Fibroblast of skin of scalp (primary cell): ENCODE data around the gene OR9K2. TPM values are rescaled to one million over a fixed set of nuclear protein-coding genes. Genes with fewer than 3 reads are reported as not detected.
"Not testable (repeated sequence)": the region's sequence is repeated elsewhere in the genome, so short reads cannot be mapped to it uniquely, and the experiment has no call there.

Experiments
- DNase-seq: peaks from one replicate; pipeline ENCODE4 v3.0.0-alpha.2; 2013
- polyA plus RNA-seq, 2 experiments: library from polyadenylated mRNA; unstranded; fragments of 120-200 nt; gene quantifications; one replicate each; pipeline ENCODE4 v1.2.1, GENCODE V29; 2013; ENCODE audit not compliant: insufficient read length in 2 of 2

Gene OR9K2, protein sequence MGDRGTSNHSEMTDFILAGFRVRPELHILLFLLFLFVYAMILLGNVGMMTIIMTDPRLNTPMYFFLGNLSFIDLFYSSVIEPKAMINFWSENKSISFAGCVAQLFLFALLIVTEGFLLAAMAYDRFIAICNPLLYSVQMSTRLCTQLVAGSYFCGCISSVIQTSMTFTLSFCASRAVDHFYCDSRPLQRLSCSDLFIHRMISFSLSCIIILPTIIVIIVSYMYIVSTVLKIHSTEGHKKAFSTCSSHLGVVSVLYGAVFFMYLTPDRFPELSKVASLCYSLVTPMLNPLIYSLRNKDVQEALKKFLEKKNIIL
- not detected for polyA plus RNA-seq (2013, experiment 1 of 2; ENCODE audit: insufficient read length)
- polyA plus RNA-seq (2013, experiment 2 of 2; ENCODE audit: insufficient read length), result not detected

DNA sequence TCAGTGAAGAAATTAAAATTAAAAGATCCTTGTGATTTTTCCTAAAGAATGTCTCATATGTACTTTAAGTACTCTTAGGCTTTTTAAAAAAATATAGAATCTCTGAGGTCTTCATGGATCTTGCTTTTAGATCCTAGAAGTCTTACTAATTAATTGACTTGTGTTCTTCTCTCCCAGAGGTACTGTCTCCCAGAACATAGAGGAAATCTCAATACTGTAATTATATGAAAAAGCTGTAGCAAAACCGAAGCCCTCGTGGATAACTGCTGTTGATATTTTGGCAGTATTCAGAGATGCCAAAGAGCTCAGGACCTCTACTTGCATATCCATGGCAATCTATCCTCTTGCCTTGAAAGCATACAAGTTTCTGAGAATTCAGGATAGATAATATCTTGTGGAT lies at the start of gene OR9K2:
OR9K2 (plus strand) TSS at position 301 of the 400 bp plus-strand sequence. CDS start 3,429 bp downstream, outside the sequence.
- no peak for DNase-seq

DNA sequence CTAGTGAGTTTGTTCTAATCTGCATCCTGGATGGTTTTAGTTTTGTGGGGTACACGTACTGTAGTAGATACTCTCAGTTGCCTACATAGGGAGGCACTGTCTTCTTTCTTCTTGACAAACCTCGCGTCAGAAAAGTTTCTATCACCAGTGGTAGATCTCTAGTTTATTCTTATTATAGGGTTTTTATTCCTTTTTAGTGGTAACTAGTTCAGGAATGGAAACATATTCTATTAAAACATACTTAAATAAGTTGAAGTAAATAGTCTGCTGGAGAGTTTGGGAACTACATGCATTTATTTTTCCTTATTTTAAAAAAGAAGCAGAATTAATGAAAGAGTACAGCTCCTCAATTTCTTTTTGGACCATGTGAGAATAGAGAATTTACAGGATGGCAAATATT lies 33.6 kb upstream of the OR9K2 start:
- DNase-seq, result no peak

DNA sequence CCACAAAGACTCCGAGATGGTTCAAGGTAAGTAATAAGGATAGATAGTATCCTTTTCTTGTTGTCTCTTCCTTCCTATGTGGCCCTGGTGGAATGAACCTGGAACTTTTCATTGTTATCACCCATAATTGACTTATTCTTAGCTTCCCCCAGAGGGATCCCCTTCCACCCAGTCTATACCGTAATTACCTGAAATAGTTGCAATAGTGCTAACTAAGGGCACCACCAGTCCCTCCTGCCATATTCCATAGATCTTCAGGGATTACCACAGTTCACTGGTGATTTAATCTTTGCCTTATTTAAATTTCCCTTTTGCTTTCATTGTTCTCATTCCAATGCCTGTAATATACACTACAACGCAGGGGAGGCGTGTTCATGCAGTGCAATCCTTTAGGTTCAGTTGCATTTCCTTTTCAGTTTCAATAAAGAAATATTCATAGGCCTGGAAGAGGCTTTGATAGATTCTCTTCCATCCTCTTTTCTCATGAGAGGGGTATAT lies 13.8 kb upstream of the OR9K2 start:
- no peak for DNase-seq

DNA sequence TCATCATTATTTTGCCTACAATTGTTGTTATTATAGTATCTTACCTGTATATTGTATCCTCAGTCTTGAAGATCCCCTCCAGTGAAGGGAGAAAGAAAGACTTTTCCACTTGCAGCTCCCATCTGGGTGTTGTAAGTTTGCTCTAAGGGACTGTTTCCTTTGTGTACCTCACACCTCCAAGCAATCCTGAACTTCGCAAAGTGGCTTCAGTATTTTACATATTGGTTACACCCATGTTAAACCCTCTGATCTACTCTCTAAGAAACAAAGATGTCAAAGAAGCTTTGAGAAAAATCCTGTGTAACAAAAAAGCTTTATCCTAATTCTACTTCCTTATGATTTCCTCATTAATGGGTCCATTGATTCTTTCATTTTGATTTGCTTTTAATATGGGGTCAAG lies 10.1 kb upstream of the OR9K2 start:
- DNase-seq, result no peak

DNA sequence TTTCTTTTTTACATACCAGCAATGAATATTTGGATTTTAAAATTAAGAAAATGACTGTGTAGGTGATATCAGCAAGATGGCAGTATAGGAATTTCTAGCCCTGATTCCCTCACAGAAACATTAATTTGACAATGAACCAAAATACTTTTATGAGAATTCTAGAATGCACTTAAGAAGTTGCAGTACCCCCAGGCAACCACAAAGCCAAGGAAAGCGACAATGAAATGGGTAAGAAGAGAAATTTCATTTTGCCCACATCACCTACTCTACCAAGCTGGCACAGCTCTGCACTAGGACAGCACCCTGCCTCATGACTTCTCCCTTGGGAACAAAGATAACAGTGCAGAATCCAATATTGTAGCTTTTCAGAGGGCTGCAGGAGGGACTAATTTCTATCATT lies 6.6 kb downstream of the OR9K2 start:
- no peak for DNase-seq

DNA sequence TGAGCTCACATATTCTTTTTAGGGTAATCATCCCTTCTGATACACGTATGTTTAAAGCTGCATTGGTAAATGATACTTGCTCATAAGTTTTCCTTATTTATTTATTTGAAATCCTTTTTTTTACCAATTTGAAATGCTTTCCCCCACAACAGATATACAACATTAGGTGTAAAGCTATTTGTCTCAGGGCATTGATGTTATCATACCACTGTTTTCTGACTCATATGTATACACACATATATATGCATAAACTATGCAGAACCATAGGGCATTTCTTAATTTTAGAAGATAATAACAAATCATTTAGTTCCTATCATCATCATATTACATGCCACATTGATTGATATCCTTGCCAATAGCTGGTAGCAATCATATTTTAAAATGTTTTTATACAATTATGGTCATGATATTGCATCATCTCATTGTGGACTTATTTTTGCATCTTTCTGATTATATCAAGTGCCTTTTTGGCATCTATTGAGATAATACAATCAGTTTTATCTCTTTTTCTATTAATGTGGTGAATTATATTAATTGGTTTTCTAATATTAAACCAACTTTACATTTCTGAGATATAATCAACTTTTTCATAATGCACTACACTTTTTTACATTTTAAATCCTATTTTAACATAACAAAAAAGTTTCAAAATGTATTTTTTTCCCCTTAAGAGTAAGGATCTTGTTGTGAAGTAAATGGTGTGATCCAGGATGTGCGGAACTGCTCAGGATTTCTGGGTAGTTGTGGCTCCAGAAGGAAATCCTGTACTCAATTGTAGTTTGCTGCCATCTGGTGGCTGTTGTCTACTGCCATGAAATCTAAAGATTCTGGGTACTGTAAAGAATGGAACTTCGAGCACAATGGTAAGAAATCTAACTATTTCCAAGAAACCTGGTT lies 16.7 kb downstream of the OR9K2 start:
- DNase-seq, result peak; percentile 34

DNA sequence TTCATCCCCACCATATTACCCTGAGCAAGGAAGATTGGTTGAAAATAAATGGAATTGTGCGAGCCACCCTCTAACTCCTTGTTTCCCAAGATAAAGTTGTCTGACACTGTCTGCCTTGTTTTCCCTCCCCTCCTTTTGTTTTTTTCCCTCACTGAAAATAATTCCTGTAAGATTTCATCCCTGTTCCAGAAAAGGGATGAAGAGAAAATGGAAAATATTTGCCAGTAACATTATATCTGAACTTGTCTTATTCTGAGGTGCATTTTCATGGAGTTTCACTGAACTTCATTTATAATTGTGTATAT lies 17.3 kb downstream of the OR9K2 start:
- DNase-seq, result no peak

DNA sequence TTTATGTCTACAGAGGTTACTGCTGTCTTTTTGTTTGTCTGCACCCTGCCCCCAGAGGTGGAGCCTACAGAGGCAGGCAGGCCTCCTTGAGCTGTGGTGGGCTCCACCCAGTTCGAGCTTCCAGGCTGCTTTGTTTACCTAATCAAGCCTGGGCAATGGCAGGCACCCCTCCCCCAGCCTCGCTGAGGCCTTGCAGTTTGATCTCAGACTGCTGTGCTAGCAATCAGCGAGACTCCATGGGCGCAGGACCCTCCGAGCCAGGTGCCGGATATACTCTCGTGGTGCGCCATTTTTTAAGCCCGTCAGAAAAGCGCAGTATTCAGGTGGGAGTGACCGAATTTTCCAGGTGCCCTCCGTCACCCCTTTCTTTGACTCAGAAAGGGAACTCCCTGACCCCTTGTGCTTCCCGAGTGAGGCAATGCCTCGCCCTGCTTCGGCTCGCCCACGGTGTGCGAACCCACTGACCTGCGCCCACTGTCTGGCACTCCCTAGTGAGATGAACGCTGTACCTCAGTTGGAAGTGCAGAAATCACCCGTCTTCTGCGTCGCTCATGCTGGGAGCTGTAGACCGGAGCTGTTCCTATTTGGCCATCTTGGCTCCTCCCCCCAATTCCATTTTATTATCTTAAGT lies 40.9 kb downstream of the OR9K2 start:
- not testable (repeated sequence) for DNase-seq

DNA sequence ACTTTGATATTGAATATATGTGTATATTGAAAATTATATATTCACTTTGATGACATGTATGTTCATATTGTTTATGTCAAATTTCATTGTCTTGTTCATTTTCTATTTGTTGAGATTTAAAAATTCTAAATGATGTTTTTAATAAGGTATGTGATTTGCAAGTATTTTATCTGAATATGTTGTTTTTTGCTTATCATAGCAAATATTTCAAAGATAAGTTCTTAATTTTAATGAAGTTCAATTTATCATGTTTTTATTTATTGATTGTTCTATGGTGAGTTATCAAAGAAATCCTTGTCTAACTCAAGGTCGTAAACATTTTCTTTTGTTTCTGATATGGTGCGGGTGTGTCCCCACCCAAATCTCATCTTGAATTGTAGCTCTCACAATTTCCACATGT lies 45.2 kb downstream of the OR9K2 start:
- no peak for DNase-seq

DNA sequence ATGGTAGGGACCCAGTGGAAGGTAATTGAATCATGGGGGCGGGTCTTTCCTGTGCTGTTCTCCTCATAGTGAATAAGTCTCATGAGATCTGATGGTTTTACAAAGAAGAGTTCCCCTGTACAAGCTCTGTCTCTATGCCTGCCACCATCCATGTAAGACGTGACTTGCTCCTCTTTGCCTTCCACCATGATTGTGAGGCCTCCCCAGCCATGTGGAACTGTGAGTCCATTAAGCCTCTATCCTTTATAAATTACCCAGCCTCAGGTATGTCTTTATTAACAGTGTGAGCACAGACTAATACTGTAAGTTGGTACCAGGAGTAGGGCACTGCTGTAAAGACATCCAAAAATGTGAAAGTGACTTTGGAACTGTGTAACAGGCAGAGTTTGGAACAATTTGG lies 45.6 kb downstream of the OR9K2 start:
- not testable (repeated sequence) for DNase-seq

DNA sequence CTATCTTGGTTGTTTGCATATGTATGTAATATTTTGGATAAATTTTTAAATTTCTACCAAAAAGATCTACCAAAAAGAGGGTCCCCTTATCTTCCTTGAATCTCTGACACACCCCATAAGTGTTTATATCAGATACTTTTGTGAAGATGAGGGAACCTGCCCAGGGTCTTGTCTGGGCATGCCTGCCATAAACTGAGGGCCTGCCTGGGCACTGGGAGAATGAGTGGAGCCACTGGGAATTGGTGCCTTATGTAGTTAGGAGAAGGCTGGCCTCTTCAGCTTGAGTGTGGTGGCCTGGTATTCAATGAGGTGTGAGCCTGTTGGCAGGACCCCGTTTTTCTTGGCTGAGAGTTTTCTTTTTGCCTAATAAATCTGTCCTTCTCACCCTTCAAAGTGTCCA lies 46.5 kb downstream of the OR9K2 start:
- DNase-seq, result no peak

DNA sequence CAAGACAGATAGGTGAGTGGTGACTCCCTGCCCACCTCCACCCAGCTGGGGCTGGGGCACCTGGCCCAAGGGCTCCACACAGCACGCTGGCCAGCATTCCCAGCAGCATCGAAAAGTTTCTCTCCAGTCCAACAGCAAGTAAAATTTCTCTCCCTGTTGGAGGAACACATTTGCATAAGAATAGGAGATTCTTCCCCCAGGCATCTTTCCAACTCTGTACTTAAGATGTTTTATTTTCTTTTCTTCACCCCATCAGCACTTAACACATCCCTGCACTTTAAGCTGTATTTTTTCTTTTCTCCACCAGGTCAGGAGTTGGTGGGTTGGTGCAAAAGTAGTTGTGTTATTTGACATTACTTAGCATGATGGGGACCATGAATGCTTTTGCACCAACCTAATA lies 47.2 kb downstream of the OR9K2 start:
- no peak for DNase-seq
